Measurements from ENCODE around the gene SETD3. TPM values are rescaled to one million over a fixed set of nuclear protein-coding genes. Genes with fewer than 3 reads are reported as not detected.

Gene SETD3
- polyA plus RNA-seq, 4 donors, result 64.1 to 73.6 (median 67.3) TPM

DNA sequence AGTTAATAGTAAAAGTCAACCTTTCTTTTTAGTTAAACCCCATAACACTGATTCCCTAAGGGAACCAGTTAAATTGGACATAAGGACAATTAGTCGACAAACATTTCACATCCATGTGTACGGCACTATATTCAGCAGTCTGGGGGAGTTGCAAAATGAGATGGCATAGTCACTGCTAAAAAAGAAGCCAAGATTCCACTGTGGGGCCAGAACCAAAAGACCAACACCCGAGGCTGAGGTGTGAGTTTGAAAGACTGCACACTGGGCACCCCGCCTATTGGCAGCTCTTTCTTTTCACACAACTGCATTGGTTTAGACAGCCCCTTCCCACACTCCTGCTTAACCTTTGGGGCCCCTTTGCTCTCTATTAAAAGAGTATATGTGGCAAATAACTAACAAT is 16.7 kb downstream of the SETD3 start:
- DNase-seq (ENCODE audit: low read depth in 4 of 4, low spot score in 3 of 4), result no peak

DNA sequence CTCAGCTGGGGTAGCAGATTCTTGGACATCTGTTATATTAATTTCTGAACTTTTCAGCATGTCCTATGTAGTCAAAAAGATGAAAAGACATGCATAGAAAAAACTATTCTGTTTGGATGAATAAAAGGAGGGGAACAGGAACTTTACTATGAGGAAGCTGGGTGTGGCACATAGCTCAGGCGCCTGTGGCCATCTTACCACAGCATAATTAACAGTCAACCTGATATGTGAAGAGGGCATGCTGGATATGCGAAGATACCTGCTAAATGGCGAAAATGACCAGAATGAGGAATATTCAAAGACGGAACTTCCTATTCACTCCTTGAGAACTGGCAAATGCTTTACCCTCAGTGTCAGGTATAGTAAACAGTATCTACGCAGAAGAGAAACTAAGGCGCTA is 18.4 kb downstream of the SETD3 start:
- no peak for DNase-seq (ENCODE audit: low read depth in 4 of 4, low spot score in 3 of 4)

DNA sequence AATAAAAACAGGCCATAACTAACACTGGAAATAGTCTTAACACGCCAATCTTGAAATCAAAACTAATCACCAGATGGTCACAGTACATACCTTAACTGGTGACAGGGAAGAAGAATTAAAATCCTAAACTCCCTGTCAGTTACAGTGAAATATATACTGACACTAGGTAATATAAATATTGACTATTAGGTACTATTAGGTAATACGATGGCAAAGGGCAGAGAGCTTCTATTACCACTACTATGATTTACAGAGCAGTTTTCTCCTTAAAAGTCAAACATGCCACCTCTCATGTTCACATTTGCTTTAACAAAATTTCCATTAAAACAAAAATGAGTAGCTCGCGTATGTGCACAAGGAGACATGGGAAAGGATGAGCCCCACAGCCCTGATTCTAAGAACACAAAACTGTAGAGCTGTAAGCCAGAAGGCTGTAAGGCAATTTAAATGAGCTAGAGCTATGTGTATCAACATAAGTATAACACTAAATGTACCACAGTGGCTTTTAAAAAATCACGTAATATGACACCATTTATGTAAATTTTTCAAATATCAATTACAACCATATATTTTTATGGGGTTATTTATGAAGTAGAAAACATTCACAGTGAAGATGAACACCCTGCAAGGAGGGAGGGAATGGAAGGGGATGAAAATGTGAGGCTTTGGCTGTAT is 19.1 kb downstream of the SETD3 start:
- DNase-seq (ENCODE audit: low read depth in 4 of 4, low spot score in 3 of 4), result no peak

DNA sequence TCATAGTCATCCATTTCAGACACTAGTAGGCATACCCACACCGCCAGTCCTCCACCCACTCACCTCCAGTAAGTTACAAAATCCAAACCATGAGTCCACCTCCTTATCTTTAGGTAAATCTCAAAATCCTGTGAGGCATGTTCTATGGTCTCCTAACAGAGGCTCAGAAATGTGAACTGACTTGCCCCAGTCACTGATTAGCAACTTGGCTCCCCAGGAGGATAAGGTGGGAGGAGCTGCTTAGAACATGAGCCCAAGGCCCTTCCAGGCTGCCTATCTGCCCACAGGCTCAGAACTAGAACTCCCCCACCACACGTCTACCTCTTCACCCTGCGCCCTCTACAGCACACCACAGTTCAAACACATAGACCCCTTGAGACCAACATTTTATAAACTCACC is 19.9 kb downstream of the SETD3 start:
- DNase-seq (ENCODE audit: low read depth in 4 of 4, low spot score in 3 of 4), result no peak

DNA sequence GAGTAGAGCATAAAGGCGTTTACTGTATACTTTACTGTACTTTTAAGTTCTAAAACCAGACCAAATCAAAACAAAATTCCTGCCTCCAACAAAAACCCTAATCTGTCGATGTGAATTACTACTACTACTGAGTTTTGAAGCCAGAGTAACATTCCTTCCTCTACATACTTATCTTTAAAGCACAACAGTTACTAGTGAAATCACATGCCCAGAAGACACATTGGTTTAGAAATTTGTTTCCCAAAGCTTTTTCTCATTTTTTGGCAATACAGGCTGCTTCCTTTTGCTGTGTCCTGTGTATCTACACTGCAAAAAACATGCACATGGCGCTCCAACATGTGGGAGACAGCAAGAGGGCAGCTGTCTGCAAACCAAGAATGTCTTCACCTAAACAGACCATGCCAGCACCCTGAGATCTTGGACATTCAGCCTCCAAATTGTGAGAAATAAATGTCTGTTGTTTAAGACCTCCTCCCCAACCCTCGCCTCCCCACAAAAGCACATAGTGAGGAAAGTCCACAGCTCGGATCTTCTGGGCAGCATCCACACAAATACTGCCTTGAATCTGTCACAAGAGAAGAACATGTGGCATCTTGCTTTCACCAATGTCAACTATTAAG is 21.1 kb downstream of the SETD3 start:
- no peak for DNase-seq (ENCODE audit: low read depth in 4 of 4, low spot score in 3 of 4)

DNA sequence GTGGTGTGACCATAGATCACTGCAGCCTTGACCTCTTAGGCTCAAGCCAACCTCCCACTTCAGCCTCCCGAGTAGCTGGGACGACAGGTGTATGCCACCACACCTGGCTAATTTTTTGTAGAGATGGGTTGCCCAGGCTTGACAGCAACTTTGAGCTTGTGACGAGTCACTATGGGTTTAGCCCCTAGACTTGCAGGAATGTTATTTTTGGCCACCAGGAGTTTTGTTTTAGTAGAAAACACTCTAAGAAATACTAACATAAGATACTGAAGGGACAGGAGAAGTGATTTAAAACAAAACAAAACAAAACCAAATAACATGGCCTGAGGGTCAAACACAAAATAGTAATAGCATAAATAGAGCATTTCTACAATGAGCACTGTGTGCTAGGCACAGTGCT is 26.4 kb downstream of the SETD3 start:
- DNase-seq (ENCODE audit: low read depth in 4 of 4, low spot score in 3 of 4), result no peak

DNA sequence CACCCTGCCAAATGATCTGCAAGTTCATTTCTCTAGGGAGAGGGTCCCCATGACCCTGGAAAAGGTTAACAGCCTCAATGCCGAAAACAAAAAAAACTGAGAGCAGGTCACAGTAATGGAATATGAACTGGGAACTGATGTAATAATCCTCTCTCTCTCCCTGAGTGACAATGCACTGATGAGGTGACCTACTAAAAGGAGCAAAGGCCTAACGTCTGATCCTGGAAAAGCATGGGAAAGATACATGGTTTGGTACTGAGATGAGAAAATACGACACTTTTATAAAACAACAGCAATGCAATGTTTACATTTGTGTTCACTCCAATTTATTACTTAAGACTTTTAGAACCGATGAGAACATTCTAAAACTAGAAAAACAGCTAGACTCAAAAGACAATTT is 27.7 kb downstream of the SETD3 start:
- no peak for DNase-seq (ENCODE audit: low read depth in 4 of 4, low spot score in 3 of 4)

DNA sequence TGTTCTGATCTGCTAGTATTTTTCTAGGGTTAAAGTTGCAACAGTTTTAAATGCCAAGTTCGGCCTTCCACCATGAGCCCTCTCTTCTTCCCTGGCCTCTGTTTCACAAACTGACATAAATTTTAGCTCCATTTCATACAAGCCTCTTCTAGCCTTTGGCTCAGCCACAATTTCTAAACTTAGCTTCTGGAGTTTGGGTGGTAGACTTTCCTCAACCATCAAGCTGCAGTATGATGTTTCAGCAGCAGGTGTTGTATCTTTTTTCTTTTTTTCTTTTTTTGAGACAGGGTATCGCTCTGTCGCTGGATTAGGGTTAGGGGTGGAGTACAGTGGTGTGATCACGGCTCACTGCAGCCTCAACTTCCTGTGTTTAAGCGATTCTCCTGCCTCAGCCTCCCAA is 29.4 kb downstream of the SETD3 start:
- DNase-seq (ENCODE audit: low read depth in 4 of 4, low spot score in 3 of 4), result no peak

DNA sequence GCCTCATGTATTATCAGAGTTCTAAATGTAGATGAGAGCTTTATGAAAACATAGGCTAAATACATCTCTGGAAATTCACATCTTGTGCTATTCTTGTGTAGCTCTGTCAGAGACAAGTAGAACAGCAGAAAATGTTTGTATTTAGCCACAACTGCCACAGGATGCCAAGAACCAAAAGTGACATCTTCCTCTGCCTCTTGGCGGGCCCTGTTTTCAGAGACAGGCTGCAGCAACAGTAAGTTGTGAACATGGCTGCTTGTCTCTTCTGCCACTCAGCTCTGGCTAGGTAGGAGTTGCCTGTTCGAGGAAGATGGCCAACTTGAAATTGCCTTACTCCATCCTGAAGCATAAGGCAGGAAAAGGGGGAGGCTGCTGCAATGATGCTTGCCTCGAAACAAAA is 30.4 kb downstream of the SETD3 start:
- no peak for DNase-seq (ENCODE audit: low read depth in 4 of 4, low spot score in 3 of 4)

DNA sequence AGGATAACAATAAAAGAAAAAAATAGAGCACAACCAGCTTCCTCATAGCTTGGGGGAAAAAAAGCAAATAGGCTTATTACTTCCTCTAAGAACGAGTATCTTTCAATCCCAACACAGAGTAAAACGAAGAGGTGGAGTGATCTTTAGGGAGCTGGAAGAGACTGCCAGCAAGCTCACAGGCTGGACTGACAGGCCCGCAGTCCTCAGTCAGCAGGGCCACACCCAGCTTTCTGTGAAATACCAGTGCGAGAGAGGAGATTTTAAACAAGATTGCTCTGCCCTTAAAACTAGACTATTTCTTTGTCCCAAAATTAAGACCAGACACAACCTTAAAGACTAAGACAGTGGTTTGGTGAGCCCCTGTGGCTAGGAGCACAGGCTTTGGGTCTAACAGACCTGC is 32.9 kb downstream of the SETD3 start:
- no peak for DNase-seq (ENCODE audit: low read depth in 4 of 4, low spot score in 3 of 4)

DNA sequence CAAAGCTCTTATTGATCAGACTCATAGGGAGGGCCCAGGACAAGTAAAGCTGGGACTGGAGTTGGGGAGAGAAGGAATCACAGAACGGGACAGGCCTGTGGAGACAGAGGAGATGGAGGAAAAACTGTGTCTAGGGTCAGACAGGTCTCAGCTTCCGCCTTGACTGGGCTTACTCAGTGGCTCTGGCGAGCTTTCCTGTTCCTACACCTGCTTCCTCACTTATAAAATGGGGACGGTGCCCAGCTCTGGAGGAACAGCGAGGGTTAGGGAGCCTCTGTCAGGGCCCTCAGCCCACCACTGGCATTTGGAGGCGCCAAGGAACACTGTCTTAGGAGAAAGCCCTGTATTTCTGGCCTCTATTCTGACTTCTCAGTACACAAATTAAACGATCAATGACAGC is 34.7 kb downstream of the SETD3 start:
- DNase-seq (ENCODE audit: low read depth in 4 of 4, low spot score in 3 of 4), result no peak

DNA sequence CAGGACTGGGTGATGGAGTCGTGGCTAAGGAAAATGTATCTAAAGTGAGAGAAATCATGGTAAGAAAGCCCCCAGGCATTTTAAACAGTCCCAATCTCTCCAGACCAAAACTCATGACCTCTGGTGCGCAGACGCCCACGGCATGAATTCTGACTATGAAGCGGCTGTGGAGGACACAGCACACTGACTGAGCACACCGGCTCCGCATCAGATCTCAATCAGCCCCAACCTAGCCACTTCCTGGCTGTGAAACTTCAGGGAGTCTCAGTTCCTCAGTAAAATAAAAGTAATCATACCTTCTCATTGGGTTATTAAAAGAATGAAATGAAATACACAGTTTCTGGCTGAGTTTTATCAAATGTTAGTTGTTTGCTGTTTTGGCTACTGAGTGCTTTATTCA is 38.7 kb downstream of the SETD3 start:
- no peak for DNase-seq (ENCODE audit: low read depth in 4 of 4, low spot score in 3 of 4)

DNA sequence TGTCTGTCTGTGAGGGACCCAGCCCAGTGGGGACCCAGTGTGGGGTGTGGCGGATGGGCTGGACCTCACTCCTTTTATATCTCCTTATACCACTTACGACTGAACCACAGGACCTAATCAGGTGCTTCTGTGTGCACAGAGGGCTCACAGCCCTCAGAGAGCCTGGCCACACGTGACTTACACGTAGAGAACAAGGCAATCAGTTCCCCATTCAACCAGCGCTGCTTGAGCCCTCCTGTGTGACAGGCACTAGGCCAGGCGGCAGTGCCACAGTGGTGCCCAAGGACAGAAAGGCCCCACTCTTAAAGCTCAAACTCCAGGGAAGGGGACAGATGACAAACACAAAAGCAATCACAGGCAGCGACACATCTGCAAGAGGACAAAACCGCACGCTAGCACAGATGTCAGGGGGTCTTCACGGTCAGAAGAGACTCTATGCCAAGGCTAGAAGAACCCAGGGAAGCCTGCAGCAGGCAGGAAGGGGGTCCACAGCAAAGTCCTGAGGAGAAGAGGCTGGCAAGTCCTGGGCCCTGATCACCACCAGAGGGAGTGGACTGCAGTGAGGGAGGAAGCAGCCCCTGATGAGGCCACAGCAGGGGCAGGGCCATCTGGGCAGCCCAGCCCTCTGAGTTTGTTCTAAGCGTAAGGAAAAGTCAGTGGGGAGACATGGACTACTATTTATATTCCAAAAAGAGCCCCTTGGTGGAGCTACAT is 39.3 kb downstream of the SETD3 start:
- DNase-seq (ENCODE audit: low read depth in 4 of 4, low spot score in 3 of 4), result no peak

DNA sequence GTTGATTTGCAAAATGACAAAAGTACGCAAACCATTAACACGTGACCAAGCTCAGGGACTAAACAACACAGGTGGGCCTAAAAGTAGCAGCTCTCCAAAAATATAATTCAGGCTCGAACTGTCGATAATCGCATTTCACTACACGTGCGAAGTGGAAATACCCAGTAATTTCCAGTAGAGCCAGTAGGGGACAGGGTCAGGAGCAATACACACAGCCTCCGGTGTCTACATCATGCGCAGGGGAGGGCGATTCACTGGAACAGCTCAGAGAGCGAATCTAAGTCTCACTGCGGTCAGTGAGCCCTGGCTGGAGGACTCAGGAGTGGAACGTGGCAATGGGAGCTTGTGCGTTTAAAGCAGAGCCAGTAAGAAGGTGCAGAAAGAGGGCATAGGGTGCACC is 40.4 kb downstream of the SETD3 start:
- no peak for DNase-seq (ENCODE audit: low read depth in 4 of 4, low spot score in 3 of 4)

DNA sequence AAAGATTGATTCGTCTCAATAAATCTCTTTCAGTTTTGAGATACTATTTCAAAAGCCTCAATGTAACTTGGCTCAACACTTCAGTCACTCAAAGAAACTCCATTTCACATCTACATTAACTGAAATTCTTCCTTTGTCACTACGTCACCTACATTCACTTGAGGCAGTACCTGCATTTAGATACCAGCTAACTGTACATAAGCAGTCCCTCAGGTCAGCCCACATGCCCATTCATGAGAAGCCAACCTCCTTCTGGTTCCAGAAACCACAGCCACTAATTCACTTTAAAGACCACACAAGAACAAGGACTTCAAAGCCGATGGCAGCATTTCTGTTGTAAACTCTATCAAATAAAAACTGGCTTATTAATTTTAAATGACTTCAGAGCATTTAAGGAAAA is 43.0 kb downstream of the SETD3 start:
- DNase-seq (ENCODE audit: low read depth in 4 of 4, low spot score in 3 of 4), result no peak

DNA sequence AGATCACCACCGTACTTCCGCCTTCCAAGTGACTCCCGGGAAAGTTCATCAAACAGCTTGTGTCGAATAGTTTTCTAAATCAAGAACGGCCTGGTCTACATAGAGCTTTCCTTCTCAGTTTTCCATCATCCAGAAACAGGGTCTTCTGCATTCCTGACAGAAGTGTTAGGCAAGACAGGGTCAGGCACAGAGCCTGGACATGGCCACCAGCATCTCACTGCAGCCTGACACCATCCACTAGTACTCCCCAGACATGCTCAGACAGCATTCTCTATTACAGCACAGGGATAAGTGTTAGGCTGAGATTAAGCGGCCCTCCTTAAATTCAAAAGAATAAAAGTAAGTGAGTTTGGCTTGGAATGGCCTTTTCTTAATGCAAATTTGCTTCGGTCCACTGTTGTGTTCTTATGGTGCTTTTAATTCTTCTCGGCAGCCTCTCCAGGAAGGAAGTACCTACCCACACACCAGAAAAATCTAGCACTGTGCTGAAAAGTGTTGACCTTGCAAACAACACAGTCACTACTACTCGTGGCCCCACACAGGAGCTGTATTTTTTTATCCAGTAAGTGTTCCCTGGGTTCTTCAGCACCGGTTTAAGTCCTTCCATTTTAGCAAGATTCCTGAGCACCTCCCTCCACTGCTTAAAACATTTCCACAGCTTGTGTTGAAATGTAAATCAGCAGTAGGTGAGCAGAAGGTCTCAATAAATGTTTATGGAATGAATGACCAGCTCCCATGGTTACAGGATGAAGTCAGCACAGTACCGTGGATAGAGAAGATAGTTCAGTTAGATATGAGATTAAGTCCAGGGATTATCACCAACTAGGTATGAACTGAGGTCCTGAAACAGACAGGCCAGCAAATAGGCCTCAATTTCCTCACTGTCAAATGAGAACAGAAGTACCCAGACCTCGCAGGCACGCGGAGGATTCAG is 44.1 kb downstream of the SETD3 start:
- no peak for DNase-seq (ENCODE audit: low read depth in 4 of 4, low spot score in 3 of 4)

DNA sequence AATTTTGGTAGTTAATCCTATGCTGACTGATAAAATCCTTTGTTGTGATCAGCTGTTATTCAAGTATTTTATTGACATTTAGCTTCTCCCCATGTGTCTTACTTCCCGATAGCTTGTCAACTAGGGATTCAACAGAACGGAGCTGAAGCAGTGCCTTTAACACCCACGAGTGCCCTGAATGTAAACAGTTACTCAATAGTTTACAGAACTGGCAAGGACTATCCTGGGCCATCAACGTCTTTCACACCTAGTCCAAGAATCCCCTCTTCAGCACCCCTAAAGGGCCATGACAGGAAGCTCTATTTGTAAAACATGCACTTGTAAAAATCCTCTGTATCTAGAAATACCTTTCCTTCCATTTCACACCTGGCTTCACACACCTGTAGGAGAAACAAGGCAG is 45.3 kb downstream of the SETD3 start:
- no peak for DNase-seq (ENCODE audit: low read depth in 4 of 4, low spot score in 3 of 4)

DNA sequence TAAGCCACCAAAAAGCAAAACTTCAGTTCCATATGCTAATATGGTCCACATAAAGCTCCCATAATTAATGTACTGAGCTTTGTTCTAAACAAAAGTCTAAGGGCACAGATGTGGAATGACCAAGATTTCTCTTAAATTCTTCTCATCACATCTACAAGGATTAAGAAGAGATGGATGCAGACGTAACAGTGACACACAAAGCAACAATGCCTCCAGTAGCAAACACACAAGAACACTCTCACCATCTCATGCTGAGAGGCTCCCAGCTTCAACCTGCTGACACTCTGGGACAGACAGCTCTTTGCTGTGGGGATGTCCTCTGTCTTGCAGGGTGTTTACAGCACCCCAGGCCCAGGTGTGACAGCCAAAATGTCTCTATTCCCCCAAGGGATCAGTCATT is 48.2 kb downstream of the SETD3 start:
- no peak for DNase-seq (ENCODE audit: low read depth in 4 of 4, low spot score in 3 of 4)

DNA sequence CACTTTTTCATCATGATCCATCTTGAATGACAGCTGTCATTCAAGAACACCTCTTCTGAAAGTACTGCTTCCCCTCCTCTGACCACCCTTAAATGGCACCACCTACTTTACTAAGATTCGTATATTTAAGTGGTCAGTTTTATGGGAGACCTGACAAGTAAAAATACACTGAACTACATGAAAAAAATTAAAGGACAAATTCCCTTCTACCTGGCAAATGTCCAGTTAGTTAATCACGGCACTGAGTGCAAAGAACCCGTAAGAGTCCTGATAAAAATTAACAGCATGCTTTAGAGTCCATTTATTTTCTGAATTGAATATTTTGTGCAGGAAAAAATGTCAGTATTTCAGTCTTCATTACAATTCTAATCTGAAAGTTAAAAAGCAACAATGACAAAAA is 48.7 kb downstream of the SETD3 start:
- no peak for DNase-seq (ENCODE audit: low read depth in 4 of 4, low spot score in 3 of 4)

DNA sequence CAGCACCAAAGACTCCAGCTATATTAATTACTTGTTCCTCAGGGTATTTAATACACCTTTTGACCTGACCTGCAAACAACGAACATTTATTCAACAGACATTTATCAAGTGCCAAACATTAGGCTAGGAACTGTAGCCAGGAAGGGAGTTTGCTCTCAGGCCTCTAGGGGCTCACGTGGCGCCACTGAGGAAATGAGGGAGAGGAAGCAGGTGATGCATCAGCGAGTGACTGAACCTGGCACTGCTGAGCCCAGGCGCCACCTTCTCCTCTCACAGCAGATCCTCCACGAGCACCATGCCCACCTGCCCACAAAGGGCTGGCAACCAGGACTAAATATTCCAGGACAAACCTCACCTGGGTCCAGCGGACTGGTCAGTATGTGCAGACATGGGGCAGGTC is 50.2 kb downstream of the SETD3 start:
- DNase-seq (ENCODE audit: low read depth in 4 of 4, low spot score in 3 of 4), result no peak

DNA sequence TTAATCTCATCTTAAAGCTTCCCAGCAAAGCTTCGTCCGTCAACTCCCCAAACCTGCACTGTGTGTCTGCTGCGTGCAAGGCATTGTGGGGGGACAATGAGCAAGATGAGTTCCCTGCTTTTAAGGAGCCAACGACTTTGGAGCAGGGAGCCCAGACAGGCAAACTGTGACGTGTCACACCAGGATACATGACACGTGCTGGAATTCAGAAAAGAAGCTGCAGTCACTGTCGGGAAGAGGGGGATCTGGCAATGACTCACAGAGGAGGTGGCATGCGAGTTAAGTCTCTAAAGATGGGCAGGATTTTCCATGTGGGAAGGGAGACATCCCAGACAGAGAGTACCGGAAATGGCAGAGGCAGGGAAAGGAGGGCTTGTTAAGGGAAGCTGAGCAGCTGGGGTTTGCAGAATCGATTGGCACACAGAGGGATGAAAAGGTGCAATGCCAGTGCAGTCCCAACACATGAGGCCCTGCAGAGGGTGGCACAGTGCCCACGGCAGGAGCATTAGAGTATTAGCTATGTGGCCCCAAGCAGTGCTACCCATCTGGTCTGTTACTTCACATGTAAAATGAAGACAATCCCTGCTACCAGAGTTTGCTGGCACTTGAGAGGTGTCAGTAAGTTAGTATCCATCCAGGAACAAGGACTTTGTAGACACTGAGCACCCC is 52.9 kb downstream of the SETD3 start:
- DNase-seq (ENCODE audit: low read depth in 4 of 4, low spot score in 3 of 4), result no peak
